T-helper 1 cell treated with Interleukin-12 subunit alpha and Interleukin-12 subunit beta and Interleukin-4 antibody, amounts not matched to agents 30 ng/mL and 1 ng/mL, for 36 hours (primary cell): ENCODE measurements around the gene SLC28A1. TPM values are rescaled to one million over a fixed set of nuclear protein-coding genes. Genes with fewer than 3 reads are reported as not detected.

ENCODE experiments used
- intact Hi-C: fragments of 100-400 bp; cut with micrococcal nuclease; formaldehyde crosslinking; loops from one replicate; pipeline ENCODE4 v1.15.1; 2024
- total RNA-seq: library from RNA; stranded (reverse); gene quantifications from 2 replicates; pipeline ENCODE4 v1.2.3, GENCODE V29; 2022

The SLC28A1 gene
- total RNA-seq, 1 donor from 2014 or later, result not detected

DNA sequence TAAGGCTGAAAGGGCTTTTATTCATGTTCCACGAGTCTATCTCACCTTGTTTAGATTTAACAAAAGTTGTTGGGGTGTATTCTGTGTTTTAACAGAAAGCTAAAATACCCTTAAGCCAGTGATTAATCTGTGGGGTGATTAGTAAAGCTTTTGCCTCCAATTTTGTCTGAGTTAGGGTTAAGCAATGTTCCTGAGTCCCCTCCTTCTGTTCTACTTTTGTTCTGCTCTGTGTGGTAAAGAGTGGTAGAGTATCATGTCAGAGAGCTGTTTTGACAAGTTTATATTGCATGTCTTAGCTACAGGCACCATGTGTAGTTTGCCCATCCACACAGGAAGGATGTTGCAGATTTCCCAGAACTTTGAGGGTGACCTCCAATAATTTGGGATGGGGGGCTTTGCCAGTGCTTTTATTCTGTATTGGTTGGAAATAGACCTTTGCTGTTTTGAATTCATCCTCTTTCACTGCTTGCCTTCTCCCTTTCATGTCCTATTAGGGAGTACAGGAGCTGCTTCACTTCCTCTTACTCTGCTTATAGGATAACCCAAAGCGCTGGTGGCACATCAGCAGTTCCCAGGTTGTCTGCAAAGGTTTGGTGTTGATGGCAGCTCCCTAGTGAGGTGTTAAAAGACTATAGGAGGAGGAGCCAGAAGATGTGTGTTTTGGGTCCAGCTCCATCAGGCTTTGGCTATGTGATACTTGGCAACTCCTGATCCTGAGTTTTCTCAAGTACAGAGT lies 104.6 kb downstream of the SLC28A1 start:
- intact Hi-C loops, result loop anchor here (1.0 to 10.0 kb wide), 2 partner anchors 9 to 176 kb away; no protein-coding TSS in a partner anchor

DNA sequence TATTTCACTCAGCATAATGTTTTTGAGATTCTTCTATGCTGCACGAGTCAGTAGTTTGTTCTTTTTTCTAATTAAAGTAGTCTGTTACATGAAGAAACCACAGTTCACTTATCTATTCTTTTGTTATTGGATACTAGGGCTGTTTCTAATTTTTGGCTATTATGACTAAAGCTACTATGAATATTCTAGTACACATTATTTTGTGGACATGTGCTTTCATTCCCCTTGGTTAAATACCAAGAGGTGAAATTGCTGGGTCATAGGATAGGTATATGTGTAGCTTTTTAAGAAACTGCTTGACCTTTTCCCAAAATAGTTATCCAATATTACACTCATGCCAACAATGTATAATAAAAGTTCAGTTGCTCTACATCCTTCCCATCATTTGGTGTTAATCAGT lies 106.0 kb downstream of the SLC28A1 start:
- intact Hi-C loops, result no loop called here

DNA sequence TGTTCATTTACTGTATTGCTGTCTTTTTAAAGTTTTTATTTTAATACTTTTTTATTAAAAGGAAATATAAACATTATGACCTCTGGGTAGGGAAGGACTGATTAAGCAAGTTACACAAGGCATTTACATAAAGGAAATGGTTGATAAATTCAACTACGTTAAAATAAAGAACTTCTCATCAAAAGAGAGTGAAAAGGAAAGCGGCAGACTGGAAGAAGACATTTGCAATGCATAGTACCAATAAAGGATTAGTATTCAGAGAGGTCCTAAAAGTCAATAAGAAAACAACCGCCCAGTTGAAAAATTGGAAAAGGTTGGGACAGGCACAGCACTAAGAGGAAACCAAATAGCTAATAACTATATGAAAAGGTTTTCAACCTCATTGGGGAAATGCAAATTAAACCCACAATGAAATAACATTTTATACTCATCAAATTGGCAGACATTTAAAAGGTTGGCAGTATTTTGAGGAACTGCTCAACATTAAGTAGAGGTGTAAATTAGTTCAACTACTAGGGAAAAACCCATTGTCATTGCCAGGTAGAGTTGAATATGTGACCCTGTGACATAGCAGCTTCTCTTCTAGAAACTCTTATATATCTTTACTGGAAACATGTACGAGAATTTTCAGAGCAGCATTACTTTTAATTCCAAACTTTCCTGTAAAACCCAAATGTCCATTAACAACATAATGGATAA lies 106.7 kb downstream of the SLC28A1 start:
- intact Hi-C loops, result no loop called here

DNA sequence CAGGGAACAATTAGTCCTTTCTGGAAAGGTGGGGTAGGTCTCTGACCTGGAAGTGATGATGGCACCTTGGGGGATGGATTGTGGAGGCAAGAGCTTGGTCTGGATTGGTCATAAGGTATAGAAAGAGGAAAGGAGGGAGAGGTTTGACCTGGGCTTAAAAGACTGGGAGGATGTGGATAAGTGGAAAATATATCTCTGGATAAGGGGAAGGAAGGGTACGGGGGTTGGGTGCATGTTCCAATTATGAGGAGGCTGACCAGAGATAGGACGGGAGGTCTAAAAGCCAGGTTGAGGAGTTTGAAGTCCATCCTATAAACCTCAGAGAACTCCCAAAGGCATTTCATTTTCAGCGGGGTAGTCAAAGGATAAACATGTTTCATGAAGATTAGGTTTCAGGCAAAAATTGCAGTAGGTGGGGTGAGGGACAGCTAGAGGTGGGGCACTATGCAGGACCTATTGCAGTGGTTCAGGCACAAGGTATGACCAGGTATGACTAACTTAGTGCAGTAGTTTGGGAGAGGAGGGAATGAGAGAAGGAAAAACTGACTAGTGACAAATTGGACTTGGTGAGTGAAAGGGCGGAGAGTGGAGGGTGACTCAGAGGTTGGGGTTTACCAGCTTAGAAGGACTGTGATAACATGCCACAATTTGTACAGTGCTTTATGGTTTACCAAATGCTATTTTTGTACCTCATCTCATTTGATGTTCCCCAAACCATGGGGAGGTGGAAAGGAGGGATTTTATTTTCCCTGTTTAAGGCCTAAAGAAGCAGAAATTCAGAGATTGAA lies 107.9 kb downstream of the SLC28A1 start:
- intact Hi-C loops, result no loop called here

Other genes starting within 250 kb of the SLC28A1 start
- 25.7 and 27.5 TPM in 2 replicates for gene WDR73, start 230.4 kb upstream of the SLC28A1 start, total RNA-seq
- gene NMB, start 226.5 kb upstream of the SLC28A1 start, total RNA-seq, result 3.2 and 3.7 TPM in 2 replicates
- 104 and 108 TPM in 2 replicates for gene SEC11A, start 168.5 kb upstream of the SLC28A1 start, total RNA-seq
- 40.1 and 42.6 TPM in 2 replicates for gene ZNF592, start 136.1 kb upstream of the SLC28A1 start, total RNA-seq
- gene ALPK3, start 67.3 kb upstream of the SLC28A1 start, total RNA-seq, result 0.29 and 0.49 TPM in 2 replicates
- gene PDE8A, start 97.2 kb downstream of the SLC28A1 start, total RNA-seq, result 14.0 and 16.6 TPM in 2 replicates